A673 (cell line): ENCODE data around the gene TRAK1. TPM values are rescaled to one million over a fixed set of nuclear protein-coding genes. Genes with fewer than 3 reads are reported as not detected.
A peak's percentile ranks its signal among the peaks of the same experiment; 100 is the strongest.

ENCODE experiments used
- BruUV-seq: library from RNA; stranded (reverse); fragments of 400-500 nt; replicated peaks from 2 replicates; lab custom pipeline; 2021; lab: Mats Ljungman, UMichigan
- CTCF ChIA-PET: fragments of 300-600 bp; sonication (Branson Sonifier 250); formaldehyde crosslinking; loops from one replicate; lab custom pipeline; 2022; ENCODE audit warnings: antibody characterized with exemption; lab: Charles Lee
- POLR2A ChIA-PET: fragments of 300-600 bp; sonication (Branson Sonifier 250); formaldehyde crosslinking; loops from one replicate; lab custom pipeline; 2022; ENCODE audit warnings: antibody characterized with exemption; ENCODE audit not compliant: low non-redundant PET; lab: Charles Lee
- DNase-seq: peaks from one replicate; pipeline ENCODE4 v3.0.0-alpha.2; 2015; ENCODE audit warnings: low spot score
- H3K27ac ChIP-seq: fragments of 200-600 bp; sonication (generic); 2 replicates; pipeline ENCODE4 v1.5.1; 2016; ENCODE audit warnings: mixed run types, low read depth, mild to moderate bottlenecking, mixed read lengths, antibody characterized with exemption, low read length; ENCODE audit not compliant: poor library complexity, severe bottlenecking
- H3K27me3 ChIP-seq: fragments of 200-600 bp; sonication (generic); replicated peaks from 2 replicates; pipeline ENCODE4 v1.6.1; 2017; ENCODE audit warnings: mixed run types, low read depth, mild to moderate bottlenecking, mixed read lengths, antibody characterized with exemption, low read length; ENCODE audit not compliant: insufficient read depth, poor library complexity
- H3K36me3 ChIP-seq: fragments of 200-600 bp; sonication (generic); 2 replicates; pipeline ENCODE4 v1.6.1; 2016; ENCODE audit warnings: mixed run types, mild to moderate bottlenecking, mixed read lengths, antibody characterized with exemption, low read length; ENCODE audit not compliant: insufficient read depth, poor library complexity, severe bottlenecking
- H3K4me1 ChIP-seq: fragments of 200-600 bp; sonication (generic); 2 replicates; pipeline ENCODE4 v1.6.1; 2017; ENCODE audit warnings: mixed run types, mild to moderate bottlenecking, mixed read lengths, antibody characterized with exemption, low read length; ENCODE audit not compliant: insufficient read depth, poor library complexity, severe bottlenecking
- H3K4me3 ChIP-seq: fragments of 200-600 bp; sonication (generic); 2 replicates; pipeline ENCODE4 v1.5.1; 2016; ENCODE audit warnings: low read depth, mixed run types, mild to moderate bottlenecking, mixed read lengths, low read length; ENCODE audit not compliant: poor library complexity, severe bottlenecking
- H3K9me3 ChIP-seq: fragments of 200-600 bp; sonication (generic); 2 replicates; pipeline ENCODE4 v1.6.1; 2016; ENCODE audit warnings: mixed run types, low read depth, mild to moderate bottlenecking, mixed read lengths, antibody characterized with exemption, low read length; ENCODE audit not compliant: poor library complexity, severe bottlenecking
- CTCF ChIP-seq: fragments of 300-800, 200-600 bp; sonication (generic); conservative IDR thresholded peaks from 2 replicates; pipeline ENCODE4 v1.5.1; 2017; ENCODE audit warnings: low read depth, mild to moderate bottlenecking, antibody characterized with exemption, low read length, moderate library complexity, mixed read lengths
- EZH2 ChIP-seq: fragments of 200-600 bp; sonication (generic); IDR thresholded peaks from 2 replicates; pipeline ENCODE4 v1.6.1; 2017; ENCODE audit warnings: borderline replicate concordance, low read depth, mild to moderate bottlenecking, mixed read lengths, antibody characterized with exemption, low read length; ENCODE audit not compliant: poor library complexity, severe bottlenecking
- intact Hi-C: fragments of 100-400 bp; cut with micrococcal nuclease; formaldehyde crosslinking; loops from one replicate; pipeline ENCODE4 v1.10.0; 2022; ENCODE audit not compliant: unreplicated experiment
- total RNA-seq: library from RNA; stranded (reverse); gene quantifications from 2 replicates; pipeline ENCODE4 v1.2.3, GENCODE V29; 2021

Gene TRAK1
- total RNA-seq, 1 experiment from 2014 or later = 16.3 TPM

- TF ChIP-seq EZH2 (no peak), CTCF (no peak)
- no peak for DNase-seq
- intact Hi-C loops = no loop called here
- POLR2A ChIA-PET = no interaction called here
- Histone ChIP-seq H3K27me3 (no peaks in the 10 kb centered on the region), H3K27ac (peak overlapping the region; percentile 66), H3K4me3 (no peak overlapping the region), H3K36me3 (no peaks in the 10 kb centered on the region), H3K4me1 (peaks cover 35% of the 10 kb centered on the region), H3K9me3 (no peaks in the 10 kb centered on the region)
- BruUV-seq = no TSS peak
- CTCF ChIA-PET = no interaction called here
Measured at GRCh38 chr3:42067326-42067725, 23.8 kb upstream of the TRAK1 start.

GRCh38 chr3:42068303-42069088 lies 22.7 kb upstream of the TRAK1 start:
- no peak overlapping the region for H3K27ac ChIP-seq
- ChIA-PET POLR2A (no interaction called here), CTCF (no interaction called here)
- no peak overlapping the region for H3K4me3 ChIP-seq
- BruUV-seq = no TSS peak
- H3K9me3 ChIP-seq = no peaks in the 10 kb centered on the region
- intact Hi-C loops = no loop called here
- TF ChIP-seq EZH2 = no peak
- no peak for TF ChIP-seq CTCF
- no peaks in the 10 kb centered on the region for H3K36me3 ChIP-seq
- DNase-seq = no peak
- H3K4me1 ChIP-seq = peaks cover 35% of the 10 kb centered on the region
- no peaks in the 10 kb centered on the region for H3K27me3 ChIP-seq

GRCh38 chr3:42070089-42070488 lies 21.1 kb upstream of the TRAK1 start:
- ChIA-PET POLR2A (no interaction called here), CTCF (no interaction called here)
- Histone ChIP-seq H3K36me3 (no peaks in the 10 kb centered on the region), H3K27me3 (no peaks in the 10 kb centered on the region), H3K27ac (no peak overlapping the region), H3K4me1 (peaks cover 31% of the 10 kb centered on the region), H3K9me3 (no peaks in the 10 kb centered on the region), H3K4me3 (no peak overlapping the region)
- BruUV-seq = no TSS peak
- no peak for DNase-seq
- intact Hi-C loops = no loop called here
- TF ChIP-seq EZH2 = no peak

- H3K27ac ChIP-seq = peak overlapping the region; percentile 42
- H3K4me3 ChIP-seq = no peak overlapping the region
- intact Hi-C loops = no loop called here
- H3K27me3 ChIP-seq = no peaks in the 10 kb centered on the region
- no peaks in the 10 kb centered on the region for H3K36me3 ChIP-seq
- BruUV-seq = no TSS peak
- TF ChIP-seq EZH2 (no peak), CTCF (no peak)
- POLR2A ChIA-PET = no interaction called here
- CTCF ChIA-PET = no interaction called here
- no peak for DNase-seq
- H3K4me1 ChIP-seq = peaks cover 31% of the 10 kb centered on the region
- H3K9me3 ChIP-seq = no peaks in the 10 kb centered on the region
Measured at GRCh38 chr3:42070524-42070923, 20.6 kb upstream of the TRAK1 start.
